H1 (cell line): Measurements from ENCODE around the gene SPEN. TPM values are rescaled to one million over a fixed set of nuclear protein-coding genes. Genes with fewer than 3 reads are reported as not detected.

Source experiments
- BACH1 ChIP-seq: IDR thresholded peaks from 2 replicates; pipeline ENCODE4 v1.6.1; 2012; ENCODE audit warnings: low read length, improper control_type of control experiment
- CREB1 ChIP-seq: IDR thresholded peaks from 2 replicates; pipeline ENCODE4 v1.6.1; 2012; ENCODE audit warnings: inconsistent platforms
- POU5F1 ChIP-seq: IDR thresholded peaks from 2 replicates; pipeline ENCODE4 v1.6.1; 2011; ENCODE audit warnings: low read depth, mild to moderate bottlenecking, low read length, moderate library complexity
- TAF1 ChIP-seq: IDR thresholded peaks from 2 replicates; pipeline ENCODE4 v1.6.1; 2011; ENCODE audit warnings: mild to moderate bottlenecking, low read depth, low read length
- polyA plus RNA-seq, 7 experiments: library from polyadenylated mRNA; depleted of rRNA in 3 of 7; stranded (reverse) in 5 of 7; unstranded in 2 of 7; fragments of >200 nt in 5 of 7; fragments of 200-250 nt in 2 of 7; gene quantifications; 1 replicate in 5 of 7; 2 replicates in 1 of 7; 4 replicates in 1 of 7; pipeline versions ENCODE4 v1.2.1 to v1.2.3, GENCODE V29; 2011 to 2013; ENCODE audit warnings: missing spikeins in 2 of 7, mixed read lengths in 2 of 7
- total RNA-seq: library from RNA; stranded (reverse); fragmentation: NEBNext Ultra II Directional; extraction: Animal tissue kit (Norgen Biotek cat#: 25700); gene quantifications from 2 replicates; pipeline ENCODE4 v1.2.1, GENCODE V29; 2021
- TF ChIP-seq, protein P1 (sequence below): fragments of 300-600 bp; sonication (generic); IDR thresholded peaks from 2 replicates; pipeline ENCODE4 v1.7.1; 2012; ENCODE audit warnings: low read length, moderate library complexity, mild to moderate bottlenecking, inconsistent platforms; ENCODE audit not compliant: insufficient replicate concordance
- TF ChIP-seq, protein P2 (sequence below): IDR thresholded peaks from 2 replicates; pipeline ENCODE4 v1.6.1; 2011; ENCODE audit warnings: low read depth, mild to moderate bottlenecking, low read length; ENCODE audit not compliant: insufficient read depth

The SPEN gene
- total and polyA plus RNA-seq, 2 of the 8 experiments (the other 6 are each of a cell fraction or from before 2014, with no cell fraction given), result 12.5 to 52.1 TPM

DNA sequence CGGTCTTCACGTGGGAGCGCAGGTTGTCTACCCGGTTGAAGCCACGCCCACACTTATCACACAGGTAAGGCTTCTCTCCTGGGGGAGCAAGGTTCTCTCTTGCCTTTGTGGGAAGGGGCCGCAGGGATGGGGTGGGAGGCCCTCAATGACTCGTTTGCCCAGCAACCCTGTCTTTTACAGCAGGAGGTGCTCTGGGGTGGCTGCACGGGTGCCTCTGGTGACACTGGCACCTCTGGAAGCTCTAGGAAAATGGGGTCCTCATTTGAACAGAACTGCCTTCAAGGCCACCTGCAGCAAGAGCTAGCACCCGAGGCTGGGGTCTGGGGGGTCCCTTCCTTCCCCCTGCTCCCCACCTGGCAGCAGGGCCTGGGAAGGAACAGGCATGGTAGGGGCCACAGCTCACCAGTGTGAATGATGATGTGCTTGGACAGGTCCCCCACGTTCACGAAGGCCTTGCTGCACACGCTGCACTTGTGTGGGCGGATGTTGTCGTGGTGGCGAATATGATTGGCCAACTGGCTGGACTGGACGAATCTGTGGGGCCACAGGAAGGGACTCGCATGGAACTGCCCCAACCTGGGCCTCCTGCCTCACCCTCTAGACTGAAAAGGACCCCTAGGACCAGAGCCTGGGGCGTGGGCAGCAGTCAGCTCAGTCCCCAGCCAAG, 95.3 kb downstream of the SPEN start (continued):
- TF ChIP-seq, protein P1, sequence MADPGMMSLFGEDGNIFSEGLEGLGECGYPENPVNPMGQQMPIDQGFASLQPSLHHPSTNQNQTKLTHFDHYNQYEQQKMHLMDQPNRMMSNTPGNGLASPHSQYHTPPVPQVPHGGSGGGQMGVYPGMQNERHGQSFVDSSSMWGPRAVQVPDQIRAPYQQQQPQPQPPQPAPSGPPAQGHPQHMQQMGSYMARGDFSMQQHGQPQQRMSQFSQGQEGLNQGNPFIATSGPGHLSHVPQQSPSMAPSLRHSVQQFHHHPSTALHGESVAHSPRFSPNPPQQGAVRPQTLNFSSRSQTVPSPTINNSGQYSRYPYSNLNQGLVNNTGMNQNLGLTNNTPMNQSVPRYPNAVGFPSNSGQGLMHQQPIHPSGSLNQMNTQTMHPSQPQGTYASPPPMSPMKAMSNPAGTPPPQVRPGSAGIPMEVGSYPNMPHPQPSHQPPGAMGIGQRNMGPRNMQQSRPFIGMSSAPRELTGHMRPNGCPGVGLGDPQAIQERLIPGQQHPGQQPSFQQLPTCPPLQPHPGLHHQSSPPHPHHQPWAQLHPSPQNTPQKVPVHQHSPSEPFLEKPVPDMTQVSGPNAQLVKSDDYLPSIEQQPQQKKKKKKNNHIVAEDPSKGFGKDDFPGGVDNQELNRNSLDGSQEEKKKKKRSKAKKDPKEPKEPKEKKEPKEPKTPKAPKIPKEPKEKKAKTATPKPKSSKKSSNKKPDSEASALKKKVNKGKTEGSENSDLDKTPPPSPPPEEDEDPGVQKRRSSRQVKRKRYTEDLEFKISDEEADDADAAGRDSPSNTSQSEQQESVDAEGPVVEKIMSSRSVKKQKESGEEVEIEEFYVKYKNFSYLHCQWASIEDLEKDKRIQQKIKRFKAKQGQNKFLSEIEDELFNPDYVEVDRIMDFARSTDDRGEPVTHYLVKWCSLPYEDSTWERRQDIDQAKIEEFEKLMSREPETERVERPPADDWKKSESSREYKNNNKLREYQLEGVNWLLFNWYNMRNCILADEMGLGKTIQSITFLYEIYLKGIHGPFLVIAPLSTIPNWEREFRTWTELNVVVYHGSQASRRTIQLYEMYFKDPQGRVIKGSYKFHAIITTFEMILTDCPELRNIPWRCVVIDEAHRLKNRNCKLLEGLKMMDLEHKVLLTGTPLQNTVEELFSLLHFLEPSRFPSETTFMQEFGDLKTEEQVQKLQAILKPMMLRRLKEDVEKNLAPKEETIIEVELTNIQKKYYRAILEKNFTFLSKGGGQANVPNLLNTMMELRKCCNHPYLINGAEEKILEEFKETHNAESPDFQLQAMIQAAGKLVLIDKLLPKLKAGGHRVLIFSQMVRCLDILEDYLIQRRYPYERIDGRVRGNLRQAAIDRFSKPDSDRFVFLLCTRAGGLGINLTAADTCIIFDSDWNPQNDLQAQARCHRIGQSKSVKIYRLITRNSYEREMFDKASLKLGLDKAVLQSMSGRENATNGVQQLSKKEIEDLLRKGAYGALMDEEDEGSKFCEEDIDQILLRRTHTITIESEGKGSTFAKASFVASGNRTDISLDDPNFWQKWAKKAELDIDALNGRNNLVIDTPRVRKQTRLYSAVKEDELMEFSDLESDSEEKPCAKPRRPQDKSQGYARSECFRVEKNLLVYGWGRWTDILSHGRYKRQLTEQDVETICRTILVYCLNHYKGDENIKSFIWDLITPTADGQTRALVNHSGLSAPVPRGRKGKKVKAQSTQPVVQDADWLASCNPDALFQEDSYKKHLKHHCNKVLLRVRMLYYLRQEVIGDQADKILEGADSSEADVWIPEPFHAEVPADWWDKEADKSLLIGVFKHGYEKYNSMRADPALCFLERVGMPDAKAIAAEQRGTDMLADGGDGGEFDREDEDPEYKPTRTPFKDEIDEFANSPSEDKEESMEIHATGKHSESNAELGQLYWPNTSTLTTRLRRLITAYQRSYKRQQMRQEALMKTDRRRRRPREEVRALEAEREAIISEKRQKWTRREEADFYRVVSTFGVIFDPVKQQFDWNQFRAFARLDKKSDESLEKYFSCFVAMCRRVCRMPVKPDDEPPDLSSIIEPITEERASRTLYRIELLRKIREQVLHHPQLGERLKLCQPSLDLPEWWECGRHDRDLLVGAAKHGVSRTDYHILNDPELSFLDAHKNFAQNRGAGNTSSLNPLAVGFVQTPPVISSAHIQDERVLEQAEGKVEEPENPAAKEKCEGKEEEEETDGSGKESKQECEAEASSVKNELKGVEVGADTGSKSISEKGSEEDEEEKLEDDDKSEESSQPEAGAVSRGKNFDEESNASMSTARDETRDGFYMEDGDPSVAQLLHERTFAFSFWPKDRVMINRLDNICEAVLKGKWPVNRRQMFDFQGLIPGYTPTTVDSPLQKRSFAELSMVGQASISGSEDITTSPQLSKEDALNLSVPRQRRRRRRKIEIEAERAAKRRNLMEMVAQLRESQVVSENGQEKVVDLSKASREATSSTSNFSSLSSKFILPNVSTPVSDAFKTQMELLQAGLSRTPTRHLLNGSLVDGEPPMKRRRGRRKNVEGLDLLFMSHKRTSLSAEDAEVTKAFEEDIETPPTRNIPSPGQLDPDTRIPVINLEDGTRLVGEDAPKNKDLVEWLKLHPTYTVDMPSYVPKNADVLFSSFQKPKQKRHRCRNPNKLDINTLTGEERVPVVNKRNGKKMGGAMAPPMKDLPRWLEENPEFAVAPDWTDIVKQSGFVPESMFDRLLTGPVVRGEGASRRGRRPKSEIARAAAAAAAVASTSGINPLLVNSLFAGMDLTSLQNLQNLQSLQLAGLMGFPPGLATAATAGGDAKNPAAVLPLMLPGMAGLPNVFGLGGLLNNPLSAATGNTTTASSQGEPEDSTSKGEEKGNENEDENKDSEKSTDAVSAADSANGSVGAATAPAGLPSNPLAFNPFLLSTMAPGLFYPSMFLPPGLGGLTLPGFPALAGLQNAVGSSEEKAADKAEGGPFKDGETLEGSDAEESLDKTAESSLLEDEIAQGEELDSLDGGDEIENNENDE, result no peak
- no peak for TF ChIP-seq POU5F1
- no peak for TF ChIP-seq TAF1
- TF ChIP-seq, protein P2, sequence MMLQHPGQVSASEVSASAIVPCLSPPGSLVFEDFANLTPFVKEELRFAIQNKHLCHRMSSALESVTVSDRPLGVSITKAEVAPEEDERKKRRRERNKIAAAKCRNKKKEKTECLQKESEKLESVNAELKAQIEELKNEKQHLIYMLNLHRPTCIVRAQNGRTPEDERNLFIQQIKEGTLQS, result no peak
- TF ChIP-seq BACH1, result no peak
- TF ChIP-seq CREB1, result no peak
